ENCODE measurements around the gene CETP.
A peak's percentile ranks its signal among the peaks of the same experiment; 100 is the strongest.
"Not testable (repeated sequence)": the region's sequence is repeated elsewhere in the genome, so short reads cannot be mapped to it uniquely, and the experiment has no call there.

Gene CETP

DNA sequence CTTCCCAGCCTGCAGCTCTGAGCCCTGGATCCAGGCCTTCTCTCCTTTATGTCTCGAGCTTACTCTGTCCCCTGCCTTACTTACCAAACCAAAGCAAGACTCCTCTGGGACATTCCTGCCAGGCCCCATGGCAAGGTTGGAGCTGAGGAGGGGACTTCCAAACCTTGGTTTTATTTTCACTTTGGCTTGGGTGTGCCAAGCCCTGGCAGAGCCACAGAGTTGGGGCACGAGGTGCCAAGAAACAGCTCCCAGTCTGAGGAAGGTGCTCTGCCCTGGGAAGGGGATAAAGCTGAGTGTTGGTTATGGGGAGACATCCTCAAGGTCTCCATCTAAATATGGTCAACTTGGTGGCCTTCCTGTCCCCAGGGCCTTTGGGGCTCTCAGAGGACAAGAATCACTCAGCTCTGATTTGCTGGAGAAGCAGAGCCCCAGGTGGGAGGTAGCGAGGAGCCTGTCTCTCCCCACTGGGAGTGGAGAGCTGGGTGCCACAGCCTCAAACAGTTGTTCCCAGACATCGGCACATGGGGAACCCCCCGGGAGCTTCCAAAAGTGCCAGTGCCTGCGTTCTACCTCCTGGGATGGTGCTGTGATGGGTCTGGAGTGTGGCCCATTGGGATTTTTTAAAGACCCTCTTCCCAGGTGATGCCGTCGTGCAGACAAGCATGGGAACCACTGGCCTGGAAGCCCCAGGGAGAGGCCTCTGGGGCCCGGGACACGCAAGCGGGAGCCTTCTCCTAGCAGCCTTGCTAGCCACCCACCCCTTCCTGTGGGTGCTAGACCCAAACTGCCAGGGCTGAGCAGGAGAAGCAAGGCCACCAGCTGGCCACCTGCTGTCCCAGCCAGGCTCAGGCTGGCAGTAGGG lies 37.9 kb downstream of the CETP start:
- peak in 1 of 2 experiments; percentile 39 for DNase-seq

- no peak for DNase-seq
These were observed 38.7 kb downstream of the CETP start for GRCh38 chr16:57000271-57001025.

DNA sequence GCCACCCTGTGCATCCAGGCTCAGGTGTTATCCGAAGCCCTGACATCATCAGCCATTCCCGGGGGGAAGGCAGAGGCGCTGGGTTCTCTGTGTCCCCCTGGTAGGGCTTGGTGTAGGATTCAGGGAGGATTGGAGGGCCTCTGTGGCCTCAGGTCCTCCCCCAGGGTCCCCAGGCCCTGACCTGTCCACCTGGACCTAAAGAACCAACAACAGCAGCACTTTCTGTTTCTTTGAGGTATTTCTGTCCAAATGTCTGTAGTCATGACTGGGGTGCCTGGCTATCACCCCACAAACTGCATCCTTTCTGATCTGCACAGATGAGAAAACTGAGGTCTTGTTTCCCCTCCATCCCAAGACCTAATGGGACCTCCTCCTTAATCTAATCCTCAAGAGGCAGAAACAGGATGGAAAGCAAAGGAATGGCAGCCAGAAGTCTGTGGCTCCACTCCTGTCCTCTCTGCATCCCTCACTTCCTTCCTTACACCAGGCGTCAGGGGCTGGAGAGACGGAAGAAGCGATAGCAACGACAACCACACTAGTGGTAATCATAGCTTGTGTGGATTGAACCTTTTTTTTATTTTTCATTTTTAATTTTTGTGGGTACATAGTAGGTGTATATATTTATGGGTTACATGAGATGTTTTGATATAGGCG lies 39.4 kb downstream of the CETP start:
- no peak for DNase-seq

DNA sequence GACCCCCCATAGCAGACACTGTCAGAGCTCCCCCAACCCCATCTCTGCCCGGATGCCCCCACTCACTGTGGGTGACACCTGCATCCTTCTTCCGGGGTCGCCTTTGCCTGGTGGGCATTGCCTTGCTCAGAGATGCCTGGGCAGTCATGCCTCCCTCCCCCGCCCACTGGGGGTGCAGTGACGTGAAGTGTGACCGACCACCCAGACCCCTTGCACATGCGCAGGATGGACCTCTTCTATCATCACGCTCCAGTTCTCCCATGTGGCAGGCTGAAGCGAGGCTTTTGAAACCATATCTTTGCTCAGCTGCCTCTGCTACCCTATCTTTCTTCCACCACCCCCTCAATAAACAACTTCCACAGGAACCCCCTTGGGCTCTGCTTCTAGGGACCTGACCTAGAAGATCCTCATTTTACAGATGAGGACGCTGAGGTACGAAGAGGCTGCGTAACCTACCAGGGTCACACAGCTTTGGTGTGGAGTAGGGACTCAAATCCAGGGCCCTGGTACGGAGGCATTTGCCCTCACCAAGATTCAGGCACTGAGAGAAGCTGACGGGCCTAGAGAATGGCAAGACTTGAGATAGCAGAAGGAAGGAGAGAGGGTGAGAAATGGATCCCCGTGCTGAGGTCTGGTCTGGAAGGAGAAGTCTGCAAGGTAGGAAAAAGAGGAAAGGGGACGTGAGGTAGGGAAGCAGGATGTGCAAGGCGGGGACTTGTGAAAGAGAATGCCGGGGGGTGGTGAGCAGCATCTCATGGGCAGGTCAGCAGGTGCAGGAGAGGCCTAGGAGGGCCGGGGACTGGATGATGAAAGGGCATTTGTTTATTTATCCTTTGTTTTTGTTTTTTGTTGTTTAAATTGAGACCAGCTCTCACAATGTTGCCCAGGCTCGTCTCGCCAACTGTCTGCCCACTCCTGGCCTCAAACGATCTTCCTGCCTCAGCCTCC lies 42.0 kb downstream of the CETP start:
- DNase-seq = no peak

DNA sequence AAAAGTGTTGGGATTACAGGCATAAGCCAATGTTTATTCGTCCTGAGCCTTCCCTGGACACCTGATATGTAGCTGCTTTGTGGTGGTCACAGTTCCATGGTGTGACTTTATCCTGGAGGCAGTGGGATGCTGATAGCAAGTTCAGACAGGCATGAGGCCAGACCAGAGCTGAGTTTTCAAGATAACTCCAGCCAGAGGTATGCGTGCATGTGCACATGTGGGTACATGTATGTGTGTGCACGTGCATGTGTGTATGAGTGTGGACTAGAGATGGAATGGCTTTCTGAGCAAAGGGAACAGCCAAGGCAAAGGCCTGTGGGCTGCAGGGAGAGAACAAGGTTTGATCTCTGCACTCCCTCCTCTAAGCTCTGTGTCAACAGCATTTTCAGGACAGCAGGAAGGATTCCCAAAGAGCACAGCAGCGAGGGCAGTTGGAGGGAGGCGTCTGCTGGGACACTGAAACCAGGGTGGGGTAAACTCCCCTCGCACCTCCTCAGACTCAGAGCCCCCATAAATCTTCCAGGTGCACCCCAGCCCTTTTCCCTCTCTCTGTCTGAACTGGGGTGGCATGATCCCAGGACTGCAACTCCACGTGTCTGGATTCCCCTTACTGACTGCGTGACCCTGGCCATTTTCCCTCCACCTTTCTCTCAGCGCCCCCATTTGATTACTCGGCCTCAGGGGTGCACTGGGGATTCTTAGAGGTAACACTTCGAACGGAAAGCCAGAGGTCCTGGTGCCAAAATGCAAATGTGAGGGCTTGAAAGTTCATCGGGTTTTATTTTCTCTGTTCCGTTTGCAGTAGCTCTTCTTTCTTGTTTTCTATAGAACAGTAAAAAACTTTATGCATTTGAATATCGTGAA lies 42.9 kb downstream of the CETP start:
- DNase-seq = no peak

DNA sequence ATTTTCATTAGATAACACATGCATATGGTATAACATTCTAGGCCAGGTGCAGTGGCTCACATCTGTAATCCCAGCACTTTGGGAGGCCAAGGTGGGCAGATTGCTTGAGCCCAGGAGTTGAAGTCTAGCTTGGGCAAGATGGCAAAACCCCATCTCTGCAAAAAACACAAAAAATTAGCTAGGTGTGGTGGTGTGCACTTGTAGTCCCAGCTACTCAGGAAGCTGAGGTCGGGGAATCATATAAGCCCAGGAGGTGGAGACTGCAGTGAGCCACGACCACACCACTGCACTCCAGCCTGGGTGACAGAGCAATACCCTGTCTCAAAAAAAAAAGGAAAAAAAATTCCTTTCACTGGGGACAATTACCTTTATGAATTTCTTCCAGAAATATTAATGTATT lies 43.8 kb downstream of the CETP start:
- not testable (repeated sequence) for DNase-seq

DNA sequence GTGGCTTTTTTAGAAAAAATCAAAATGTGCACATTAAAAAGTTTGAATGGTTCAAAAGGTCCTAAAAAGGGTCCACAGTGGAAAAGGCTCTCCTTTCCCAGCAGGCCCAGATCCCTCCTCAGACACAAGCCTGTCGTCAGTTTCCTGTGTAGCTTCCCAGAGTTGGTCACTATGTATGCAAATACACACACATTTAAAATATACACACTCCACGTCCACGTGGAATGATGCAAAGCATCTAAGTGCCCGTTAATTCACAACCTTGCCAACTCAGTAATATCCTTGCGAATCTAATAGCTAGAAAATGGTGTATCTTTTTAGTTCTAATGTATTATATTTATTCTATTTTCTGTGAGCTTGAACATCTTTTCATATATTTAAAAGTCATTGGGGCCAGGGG lies 45.3 kb downstream of the CETP start:
- no peak for DNase-seq

- DNase-seq = no peak
These were observed 45.8 kb downstream of the CETP start for GRCh38 chr16:57007530-57007929.

DNA sequence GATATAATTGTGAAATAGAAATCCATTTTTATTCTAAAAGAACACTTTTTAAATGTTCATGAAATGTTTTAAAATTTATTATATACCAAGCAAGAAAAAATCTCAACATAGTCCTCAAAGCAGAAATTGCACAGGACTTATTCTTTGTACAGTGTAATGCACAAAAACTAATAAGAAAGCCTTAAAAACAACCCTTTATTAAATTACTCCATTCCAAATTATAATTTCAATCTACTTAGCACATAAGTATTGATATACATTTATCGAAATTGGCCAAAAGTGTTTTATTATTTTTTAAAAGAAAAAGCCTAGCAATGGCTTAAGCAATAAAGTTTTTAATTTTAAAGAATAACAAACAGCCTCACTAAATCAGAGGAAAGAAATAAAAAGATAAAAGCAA lies 46.7 kb downstream of the CETP start:
- no peak for DNase-seq

GRCh38 chr16:57009643-57010170 lies 48.0 kb downstream of the CETP start:
- DNase-seq = no peak

DNA sequence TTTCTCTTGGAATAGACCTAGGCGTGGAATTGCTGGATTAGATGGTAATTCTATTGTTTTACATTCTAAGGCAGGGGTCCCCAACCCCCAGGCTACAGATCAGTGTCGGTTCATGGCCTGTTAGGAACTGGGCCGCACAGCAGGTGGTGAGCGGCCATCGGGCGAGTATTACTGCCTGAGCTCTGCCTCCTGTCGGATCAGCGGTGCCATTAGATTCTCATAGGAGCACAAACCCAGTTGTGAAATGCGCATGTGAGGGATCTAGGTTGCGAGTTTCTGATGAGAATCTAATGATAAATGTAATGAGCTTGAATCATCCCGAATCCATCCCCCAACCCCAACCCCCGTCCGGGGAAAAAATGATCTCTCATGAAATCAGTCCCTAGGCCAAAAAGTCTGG lies 50.6 kb downstream of the CETP start:
- DNase-seq = no peak

GRCh38 chr16:57013229-57013628 lies 51.5 kb downstream of the CETP start:
- DNase-seq = no peak

GRCh38 chr16:57013902-57014301 lies 52.2 kb downstream of the CETP start:
- DNase-seq = no peak

DNA sequence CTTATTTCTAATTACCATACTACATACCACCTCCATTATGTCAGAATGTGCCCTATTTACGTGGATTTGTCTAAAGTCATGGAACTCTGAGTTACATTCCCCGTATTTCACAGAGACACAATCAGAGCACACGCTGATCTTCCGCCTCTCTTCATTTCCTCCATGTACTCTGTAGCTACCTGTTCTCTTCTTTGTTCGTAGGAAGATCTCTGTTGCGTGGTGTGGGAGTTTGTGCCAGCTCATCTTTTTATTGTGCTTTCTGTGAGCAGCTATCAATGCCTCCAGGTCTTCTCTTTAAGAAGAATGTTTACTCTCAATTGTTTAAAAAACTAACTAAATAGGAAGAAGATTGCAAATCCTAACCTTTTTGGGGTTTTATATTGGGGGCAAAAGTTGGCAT lies 54.6 kb downstream of the CETP start:
- DNase-seq = peak in 1 of 2 experiments; percentile 46

- DNase-seq = no peak
These were observed 55.1 kb downstream of the CETP start for GRCh38 chr16:57016831-57017230.

GRCh38 chr16:57017251-57017650 lies 55.5 kb downstream of the CETP start:
- no peak for DNase-seq

DNA sequence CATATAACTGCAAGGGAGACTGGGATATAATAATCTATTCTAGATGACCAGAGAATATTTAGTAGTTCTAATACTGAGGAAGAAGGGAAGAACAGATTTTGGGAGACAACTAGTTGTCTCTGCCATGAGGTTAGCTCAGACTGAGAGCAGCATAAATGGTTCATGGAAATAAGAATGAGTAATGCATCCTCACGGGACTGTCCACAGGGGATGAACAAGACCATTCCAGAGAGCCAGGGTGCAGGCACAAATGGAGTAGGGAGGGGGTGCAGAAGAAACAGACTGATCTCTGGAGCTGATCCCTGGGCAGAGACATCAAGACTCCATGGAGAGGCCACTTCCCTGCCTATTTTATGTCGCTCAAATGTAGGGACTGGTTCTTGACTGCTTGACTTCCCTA lies 58.0 kb downstream of the CETP start:
- no peak for DNase-seq

GRCh38 chr16:57020651-57021050 lies 58.9 kb downstream of the CETP start:
- no peak for DNase-seq

GRCh38 chr16:57021757-57022156 lies 60.0 kb downstream of the CETP start:
- DNase-seq = no peak

GRCh38 chr16:57022445-57022844 lies 60.7 kb downstream of the CETP start:
- no peak for DNase-seq

- DNase-seq = peak; percentile 65 to 70
These were observed 61.9 kb downstream of the CETP start for GRCh38 chr16:57023541-57024249.

Data from stimulated activated CD4-positive, alpha-beta T cell treated with anti-CD3 and anti-CD28 coated beads, Interleukin-4, amount 100 ng/mL, for 4 hours (primary cell).